Measurements from ENCODE around the gene ACTG2. TPM values are rescaled to one million over a fixed set of nuclear protein-coding genes. Genes with fewer than 3 reads are reported as not detected.

ACTG2 gene
- total RNA-seq, 1 experiment from 2014 or later, result 0.23 TPM

Other genes starting within 250 kb of the ACTG2 start
- 38.5 TPM for gene TPRKB, start 155.7 kb upstream of the ACTG2 start, total RNA-seq (2021; ENCODE audit: unreplicated experiment)
- gene DUSP11, start 112.9 kb upstream of the ACTG2 start, total RNA-seq (2021; ENCODE audit: unreplicated experiment), result 16.9 TPM
- not detected for gene C2orf78, start 108.8 kb upstream of the ACTG2 start, total RNA-seq (2021; ENCODE audit: unreplicated experiment)
- 49.0 TPM for gene STAMBP, start 64.0 kb upstream of the ACTG2 start, total RNA-seq (2021; ENCODE audit: unreplicated experiment)
- 78.5 TPM for gene DGUOK, start 33.9 kb downstream of the ACTG2 start, total RNA-seq (2021; ENCODE audit: unreplicated experiment)
- 13.1 TPM for gene TET3, start 91.9 kb downstream of the ACTG2 start, total RNA-seq (2021; ENCODE audit: unreplicated experiment)

Measured in Panc1 (cell line).